HepG2 (cell line): ENCODE results near the gene PLEKHB2. TPM values are rescaled to one million over a fixed set of nuclear protein-coding genes. Genes with fewer than 3 reads are reported as not detected.

ENCODE experiments used
- ARNTL ChIP-seq: sonication (generic); formaldehyde crosslinking; IDR thresholded peaks from 2 replicates; pipeline ENCODE4 v1.4.0; 2020; ENCODE audit warnings: mild to moderate bottlenecking, missing genetic modification reagents
- BORCS8-MEF2B ChIP-seq: sonication (generic); formaldehyde crosslinking; IDR thresholded peaks from 2 replicates; pipeline ENCODE4 v1.8.0; 2022; ENCODE audit warnings: mild to moderate bottlenecking, missing genetic modification reagents
- CENPT ChIP-seq: sonication (generic); formaldehyde crosslinking; IDR thresholded peaks from 2 replicates; pipeline ENCODE4 v1.8.0; 2022; ENCODE audit warnings: low read depth, mild to moderate bottlenecking, moderate library complexity, missing genetic modification reagents
- EED ChIP-seq: sonication (generic); formaldehyde crosslinking; IDR thresholded peaks from 2 replicates; pipeline ENCODE4 v1.5.0; 2020; ENCODE audit warnings: mild to moderate bottlenecking, missing genetic modification reagents
- GATA4 ChIP-seq: sonication (generic); IDR thresholded peaks from 2 replicates; pipeline ENCODE4 v1.6.1; 2016; ENCODE audit warnings: antibody characterized with exemption, low read depth, borderline replicate concordance
- GFI1 ChIP-seq: sonication (generic); formaldehyde crosslinking; IDR thresholded peaks from 2 replicates; pipeline ENCODE4 v1.5.0; 2020; ENCODE audit warnings: missing genetic modification reagents, mild to moderate bottlenecking, borderline replicate concordance
- ISX ChIP-seq: sonication (generic); formaldehyde crosslinking; conservative IDR thresholded peaks from 2 replicates; pipeline ENCODE4 v1.5.0; 2020; ENCODE audit warnings: missing genetic modification reagents
- MTA1 ChIP-seq: sonication (generic); formaldehyde crosslinking; IDR thresholded peaks from 2 replicates; pipeline ENCODE4 v1.4.0; 2020; ENCODE audit warnings: missing genetic modification reagents, mild to moderate bottlenecking, borderline replicate concordance
- MXD4 ChIP-seq: IDR thresholded peaks from 2 replicates; pipeline ENCODE4 v1.6.1; 2016; ENCODE audit warnings: mild to moderate bottlenecking, missing biosample characterization, missing genetic modification reagents
- PAXIP1 ChIP-seq: sonication (generic); formaldehyde crosslinking; conservative IDR thresholded peaks from 2 replicates; pipeline ENCODE4 v1.4.0; 2020; ENCODE audit warnings: mild to moderate bottlenecking, missing genetic modification reagents, moderate library complexity
- POLR2AphosphoS5 ChIP-seq: IDR thresholded peaks from 2 replicates; pipeline ENCODE4 v1.6.1; 2012; ENCODE audit warnings: low read depth, low read length
- RXRB ChIP-seq: IDR thresholded peaks from 2 replicates; pipeline ENCODE4 v1.6.1; 2016; ENCODE audit warnings: borderline replicate concordance, missing genetic modification reagents, missing compliant biosample characterization
- SETDB1 ChIP-seq: sonication (generic); formaldehyde crosslinking; IDR thresholded peaks from 2 replicates; pipeline ENCODE4 v1.5.1; 2020; ENCODE audit warnings: missing genetic modification reagents, mild to moderate bottlenecking, borderline replicate concordance
- SIN3A ChIP-seq: IDR thresholded peaks from 2 replicates; pipeline ENCODE4 v1.6.1; 2011; ENCODE audit warnings: low read depth, mild to moderate bottlenecking, control low read depth, low read length, borderline replicate concordance
- ZBTB1 ChIP-seq: sonication (generic); formaldehyde crosslinking; IDR thresholded peaks from 2 replicates; pipeline ENCODE4 v1.4.0; 2020; ENCODE audit warnings: missing genetic modification reagents, borderline replicate concordance
- ZBTB42 ChIP-seq: sonication (generic); formaldehyde crosslinking; IDR thresholded peaks from 2 replicates; pipeline ENCODE4 v1.5.0; 2020; ENCODE audit warnings: mild to moderate bottlenecking, missing genetic modification reagents
- ZNF282 ChIP-seq: fragments of 450-650 bp; IDR thresholded peaks from 2 replicates; pipeline ENCODE4 v1.6.1; 2018; ENCODE audit not compliant: partially characterized antibody
- ZNF878 ChIP-seq: sonication (generic); formaldehyde crosslinking; IDR thresholded peaks from 2 replicates; pipeline ENCODE4 v1.8.1; 2023; ENCODE audit warnings: mild to moderate bottlenecking, missing genetic modification reagents, moderate library complexity
- ZNF879 ChIP-seq: sonication (generic); formaldehyde crosslinking; IDR thresholded peaks from 2 replicates; pipeline ENCODE4 v1.8.1; 2023; ENCODE audit warnings: missing genetic modification reagents
- ZSCAN30 ChIP-seq: sonication (generic); formaldehyde crosslinking; IDR thresholded peaks from 2 replicates; pipeline ENCODE4 v1.5.0; 2020; ENCODE audit warnings: mild to moderate bottlenecking, missing genetic modification reagents
- polyA plus RNA-seq, 8 experiments: library from polyadenylated mRNA; depleted of rRNA in 3 of 8; stranded (reverse) in 7 of 8; unstranded in 1 of 8; fragments of >200 nt; fragmentation: Illumina TruSeq in 4 of 8; extraction: Trizol in 4 of 8; gene quantifications; 2 replicates each; pipeline versions ENCODE4 v1.2.1 to v1.2.3, GENCODE V29; 2011 to 2016; ENCODE audit warnings: low read depth in 4 of 8, missing spikeins in 1 of 8, mixed read lengths in 1 of 8; ENCODE audit not compliant: insufficient read depth in 1 of 8
- total RNA-seq, 5 experiments: library from RNA; depleted of rRNA; stranded (reverse); fragments of >200 nt; fragmentation: Illumina TruSeq; extraction: Trizol; gene quantifications; 2 replicates each; pipeline ENCODE4 v1.2.3, GENCODE V29; 2016; ENCODE audit warnings: low read depth in 1 of 5
- TF ChIP-seq, protein P1 (sequence below): IDR thresholded peaks from 2 replicates; pipeline ENCODE4 v1.6.1; 2018; ENCODE audit warnings: missing genetic modification reagents
- TF ChIP-seq, protein P2 (sequence below): sonication (generic); formaldehyde crosslinking; IDR thresholded peaks from 2 replicates; pipeline ENCODE4 v1.8.0; 2022; ENCODE audit warnings: low read depth, missing genetic modification reagents
- TF ChIP-seq, protein P3 (sequence below): sonication (generic); formaldehyde crosslinking; IDR thresholded peaks from 2 replicates; pipeline ENCODE4 v1.8.0; 2022; ENCODE audit warnings: missing genetic modification reagents, mild to moderate bottlenecking, borderline replicate concordance

Gene PLEKHB2
- total and polyA plus RNA-seq, 2 of the 13 experiments (the other 11 are each of a cell fraction or from before 2014, with no cell fraction given): 73.0 to 78.9 TPM

GRCh38 chr2:131105950-131106801 is 1.0 kb downstream of the PLEKHB2 start (continued):
- peak; percentile 46 for TF ChIP-seq PAXIP1 (CRISPR knock-in tag)
- no peak for TF ChIP-seq ZBTB1 (CRISPR knock-in tag)
- TF ChIP-seq POLR2AphosphoS5: peak; percentile 19; the same call in 1 of the 2 replicates
- TF ChIP-seq EED (CRISPR knock-in tag): no peak; the same call in 1 of the 2 replicates
- no peak for TF ChIP-seq SETDB1
- TF ChIP-seq ARNTL (CRISPR knock-in tag): no peak
- TF ChIP-seq ZNF282: no peak
- 0 out of 2 replicates have a peak, but pooled peaks have one; percentile 8 for TF ChIP-seq RXRB
- TF ChIP-seq, protein P1, sequence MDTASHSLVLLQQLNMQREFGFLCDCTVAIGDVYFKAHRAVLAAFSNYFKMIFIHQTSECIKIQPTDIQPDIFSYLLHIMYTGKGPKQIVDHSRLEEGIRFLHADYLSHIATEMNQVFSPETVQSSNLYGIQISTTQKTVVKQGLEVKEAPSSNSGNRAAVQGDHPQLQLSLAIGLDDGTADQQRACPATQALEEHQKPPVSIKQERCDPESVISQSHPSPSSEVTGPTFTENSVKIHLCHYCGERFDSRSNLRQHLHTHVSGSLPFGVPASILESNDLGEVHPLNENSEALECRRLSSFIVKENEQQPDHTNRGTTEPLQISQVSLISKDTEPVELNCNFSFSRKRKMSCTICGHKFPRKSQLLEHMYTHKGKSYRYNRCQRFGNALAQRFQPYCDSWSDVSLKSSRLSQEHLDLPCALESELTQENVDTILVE (CRISPR knock-in tag): peak; percentile 73; the same call in 1 of the 2 replicates
- TF ChIP-seq, protein P2, sequence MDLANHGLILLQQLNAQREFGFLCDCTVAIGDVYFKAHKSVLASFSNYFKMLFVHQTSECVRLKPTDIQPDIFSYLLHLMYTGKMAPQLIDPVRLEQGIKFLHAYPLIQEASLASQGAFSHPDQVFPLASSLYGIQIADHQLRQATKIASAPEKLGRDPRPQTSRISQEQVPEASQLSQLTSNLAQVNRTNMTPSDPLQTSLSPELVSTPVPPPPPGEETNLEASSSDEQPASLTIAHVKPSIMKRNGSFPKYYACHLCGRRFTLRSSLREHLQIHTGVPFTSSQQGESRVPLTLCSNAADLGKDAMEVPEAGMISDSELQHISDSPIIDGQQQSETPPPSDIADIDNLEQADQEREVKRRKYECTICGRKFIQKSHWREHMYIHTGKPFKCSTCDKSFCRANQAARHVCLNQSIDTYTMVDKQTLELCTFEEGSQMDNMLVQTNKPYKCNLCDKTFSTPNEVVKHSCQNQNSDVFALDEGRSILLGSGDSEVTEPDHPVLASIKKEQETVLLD (CRISPR knock-in tag): 0 out of 2 replicates have a peak, but pooled peaks have one; percentile 46
- no peak for TF ChIP-seq ISX
- TF ChIP-seq CENPT (CRISPR knock-in tag): no peak
- peak; percentile 62; the same call in 1 of the 2 replicates for TF ChIP-seq MXD4 (CRISPR knock-in tag)
- TF ChIP-seq SIN3A: peak; percentile 97
- TF ChIP-seq ZSCAN30 (CRISPR knock-in tag): no peak
- no peak for TF ChIP-seq BORCS8-MEF2B
- TF ChIP-seq ZBTB42 (CRISPR knock-in tag): 0 out of 2 replicates have a peak, but pooled peaks have one; percentile 36
- no peak for TF ChIP-seq GATA4
- no peak for TF ChIP-seq ZNF878 (CRISPR knock-in tag)
- peak; percentile 55; the same call in 1 of the 2 replicates for TF ChIP-seq GFI1 (CRISPR knock-in tag)
- peak; percentile 47; the same call in 1 of the 2 replicates for TF ChIP-seq MTA1 (CRISPR knock-in tag)
- TF ChIP-seq ZNF879 (CRISPR knock-in tag): no peak
- TF ChIP-seq, protein P3, sequence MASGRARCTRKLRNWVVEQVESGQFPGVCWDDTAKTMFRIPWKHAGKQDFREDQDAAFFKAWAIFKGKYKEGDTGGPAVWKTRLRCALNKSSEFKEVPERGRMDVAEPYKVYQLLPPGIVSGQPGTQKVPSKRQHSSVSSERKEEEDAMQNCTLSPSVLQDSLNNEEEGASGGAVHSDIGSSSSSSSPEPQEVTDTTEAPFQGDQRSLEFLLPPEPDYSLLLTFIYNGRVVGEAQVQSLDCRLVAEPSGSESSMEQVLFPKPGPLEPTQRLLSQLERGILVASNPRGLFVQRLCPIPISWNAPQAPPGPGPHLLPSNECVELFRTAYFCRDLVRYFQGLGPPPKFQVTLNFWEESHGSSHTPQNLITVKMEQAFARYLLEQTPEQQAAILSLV (CRISPR knock-in tag): no peak; the same call in 1 of the 2 replicates
